Astrocyte (in vitro differentiated cells and primary cell): ENCODE measurements around the gene LRMDA. TPM values are rescaled to one million over a fixed set of nuclear protein-coding genes. Genes with fewer than 3 reads are reported as not detected.

Source experiments
- DNase-seq: peaks from one replicate; pipeline ENCODE4 v3.0.0-alpha.2; 2010; ENCODE audit warnings: low read depth
- FAIRE-seq: peaks from 2 replicates; lab custom pipeline; 2011; peaks lifted over from hg19 to GRCh38; lab: Jason Lieb, UNC
- H2AFZ ChIP-seq: 2 replicates; pipeline ENCODE4 v1.6.0; 2012; ENCODE audit warnings: low read depth, low read length, inconsistent platforms
- H3K27ac ChIP-seq: 2 replicates; pipeline ENCODE4 v1.5.1; 2011; ENCODE audit warnings: low read depth, low read length, inconsistent platforms
- H3K27me3 ChIP-seq: 2 replicates; pipeline ENCODE4 v1.6.0; 2011; ENCODE audit warnings: low read length, inconsistent platforms; ENCODE audit not compliant: insufficient read depth
- H3K36me3 ChIP-seq: 2 replicates; pipeline ENCODE4 v1.5.1; 2011; ENCODE audit warnings: low read length, inconsistent platforms; ENCODE audit not compliant: insufficient read depth
- H3K4me1 ChIP-seq: 2 replicates; pipeline ENCODE4 v1.5.1; 2011; ENCODE audit warnings: low read length, inconsistent platforms; ENCODE audit not compliant: insufficient read depth
- H3K4me2 ChIP-seq: 2 replicates; pipeline ENCODE4 v1.6.0; 2012; ENCODE audit warnings: low read length, inconsistent platforms
- H3K4me3 ChIP-seq: 2 replicates; pipeline ENCODE4 v1.5.1; 2011; ENCODE audit warnings: low read depth, mild to moderate bottlenecking, low read length, inconsistent platforms; ENCODE audit not compliant: insufficient read depth
- H3K79me2 ChIP-seq: 2 replicates; pipeline ENCODE4 v1.6.0; 2012; ENCODE audit warnings: mild to moderate bottlenecking, low read length, inconsistent platforms; ENCODE audit not compliant: insufficient read depth
- H3K9ac ChIP-seq: 2 replicates; pipeline ENCODE4 v1.6.0; 2012; ENCODE audit warnings: mild to moderate bottlenecking, low read length, inconsistent platforms
- H3K9me3 ChIP-seq: 2 replicates; pipeline ENCODE4 v1.5.1; 2012; ENCODE audit warnings: low read depth, mild to moderate bottlenecking, low read length, inconsistent platforms; ENCODE audit not compliant: insufficient read depth
- H4K20me1 ChIP-seq: 2 replicates; pipeline ENCODE4 v1.6.0; 2012; ENCODE audit warnings: low read length, inconsistent platforms; ENCODE audit not compliant: insufficient read depth
- H3K27ac Mint-ChIP-seq: one replicate; pipeline ENCODE4 v1.8.0; 2021; ENCODE audit warnings: mild to moderate bottlenecking, mixed read lengths; ENCODE audit not compliant: unreplicated experiment
- H3K27me3 Mint-ChIP-seq: one replicate; pipeline ENCODE4 v1.8.0; 2021; ENCODE audit warnings: low read depth, mixed read lengths; ENCODE audit not compliant: unreplicated experiment
- H3K36me3 Mint-ChIP-seq: one replicate; pipeline ENCODE4 v1.8.0; 2021; ENCODE audit warnings: low read depth, mixed read lengths; ENCODE audit not compliant: unreplicated experiment
- H3K4me1 Mint-ChIP-seq: one replicate; pipeline ENCODE4 v1.8.0; 2021; ENCODE audit warnings: low read depth, mixed read lengths; ENCODE audit not compliant: unreplicated experiment
- H3K4me3 Mint-ChIP-seq: one replicate; pipeline ENCODE4 v1.8.0; 2021; ENCODE audit warnings: mild to moderate bottlenecking, moderate library complexity, mixed read lengths; ENCODE audit not compliant: unreplicated experiment
- H3K9me3 Mint-ChIP-seq: one replicate; pipeline ENCODE4 v1.8.0; 2021; ENCODE audit warnings: mild to moderate bottlenecking, mixed read lengths; ENCODE audit not compliant: unreplicated experiment
- EZH2 ChIP-seq: IDR thresholded peaks from 2 replicates; pipeline ENCODE4 v1.6.1; 2012; ENCODE audit warnings: mild to moderate bottlenecking, low read length, inconsistent platforms; ENCODE audit not compliant: insufficient read depth
- total RNA-seq: library from RNA; stranded (reverse); gene quantifications from 2 replicates; pipeline ENCODE4 v1.2.1, GENCODE V29; 2021
- TF ChIP-seq, protein P1 (sequence below): IDR thresholded peaks from 2 replicates; pipeline ENCODE4 v1.5.1; 2011; ENCODE audit warnings: low read depth, mild to moderate bottlenecking, inconsistent platforms, low read length, moderate library complexity; ENCODE audit not compliant: insufficient read depth

The LRMDA gene
- total RNA-seq, 1 donor from 2014 or later = 2.7 TPM

DNA sequence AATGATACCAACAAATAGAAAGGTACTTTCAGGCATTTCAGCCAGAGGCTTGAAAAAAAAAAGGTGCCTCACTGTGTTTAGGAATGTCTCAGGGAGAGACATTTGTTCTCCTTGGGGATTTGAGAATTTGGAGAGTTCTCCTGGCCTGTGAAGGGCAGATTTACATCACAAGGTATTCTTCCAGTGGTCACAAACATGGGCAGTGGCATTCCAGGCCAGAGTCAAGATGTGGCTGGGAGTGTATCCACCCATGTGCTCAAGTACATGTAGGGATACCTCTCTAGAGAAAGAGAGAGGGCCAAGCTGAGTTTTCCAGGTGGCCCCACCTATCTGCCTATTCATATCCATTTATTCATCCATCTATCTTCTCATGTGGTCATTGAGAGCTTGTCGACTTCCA is 253.8 kb downstream of the LRMDA start:
- Mint-ChIP-seq H3K4me3 (no peak overlapping the region), H3K27me3 (peaks cover 4% of the 10 kb centered on the region), H3K36me3 (no peaks in the 10 kb centered on the region), H3K4me1 (no peaks in the 10 kb centered on the region), H3K27ac (no peak overlapping the region), H3K9me3 (peaks cover 13% of the 10 kb centered on the region)
- TF ChIP-seq EZH2 = no peak
- TF ChIP-seq, protein P1, sequence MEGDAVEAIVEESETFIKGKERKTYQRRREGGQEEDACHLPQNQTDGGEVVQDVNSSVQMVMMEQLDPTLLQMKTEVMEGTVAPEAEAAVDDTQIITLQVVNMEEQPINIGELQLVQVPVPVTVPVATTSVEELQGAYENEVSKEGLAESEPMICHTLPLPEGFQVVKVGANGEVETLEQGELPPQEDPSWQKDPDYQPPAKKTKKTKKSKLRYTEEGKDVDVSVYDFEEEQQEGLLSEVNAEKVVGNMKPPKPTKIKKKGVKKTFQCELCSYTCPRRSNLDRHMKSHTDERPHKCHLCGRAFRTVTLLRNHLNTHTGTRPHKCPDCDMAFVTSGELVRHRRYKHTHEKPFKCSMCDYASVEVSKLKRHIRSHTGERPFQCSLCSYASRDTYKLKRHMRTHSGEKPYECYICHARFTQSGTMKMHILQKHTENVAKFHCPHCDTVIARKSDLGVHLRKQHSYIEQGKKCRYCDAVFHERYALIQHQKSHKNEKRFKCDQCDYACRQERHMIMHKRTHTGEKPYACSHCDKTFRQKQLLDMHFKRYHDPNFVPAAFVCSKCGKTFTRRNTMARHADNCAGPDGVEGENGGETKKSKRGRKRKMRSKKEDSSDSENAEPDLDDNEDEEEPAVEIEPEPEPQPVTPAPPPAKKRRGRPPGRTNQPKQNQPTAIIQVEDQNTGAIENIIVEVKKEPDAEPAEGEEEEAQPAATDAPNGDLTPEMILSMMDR = no peak
- no peak for FAIRE-seq
- Histone ChIP-seq H3K9me3 (peaks cover 6% of the 10 kb centered on the region), H4K20me1 (no peaks in the 10 kb centered on the region), H3K27me3 (no peaks in the 10 kb centered on the region), H3K9ac (no peak overlapping the region), H2AFZ (no peak overlapping the region), H3K27ac (no peak overlapping the region), H3K36me3 (no peaks in the 10 kb centered on the region), H3K79me2 (no peaks in the 10 kb centered on the region), H3K4me2 (no peak overlapping the region), H3K4me1 (no peaks in the 10 kb centered on the region), H3K4me3 (no peak overlapping the region)
- no peak for DNase-seq

DNA sequence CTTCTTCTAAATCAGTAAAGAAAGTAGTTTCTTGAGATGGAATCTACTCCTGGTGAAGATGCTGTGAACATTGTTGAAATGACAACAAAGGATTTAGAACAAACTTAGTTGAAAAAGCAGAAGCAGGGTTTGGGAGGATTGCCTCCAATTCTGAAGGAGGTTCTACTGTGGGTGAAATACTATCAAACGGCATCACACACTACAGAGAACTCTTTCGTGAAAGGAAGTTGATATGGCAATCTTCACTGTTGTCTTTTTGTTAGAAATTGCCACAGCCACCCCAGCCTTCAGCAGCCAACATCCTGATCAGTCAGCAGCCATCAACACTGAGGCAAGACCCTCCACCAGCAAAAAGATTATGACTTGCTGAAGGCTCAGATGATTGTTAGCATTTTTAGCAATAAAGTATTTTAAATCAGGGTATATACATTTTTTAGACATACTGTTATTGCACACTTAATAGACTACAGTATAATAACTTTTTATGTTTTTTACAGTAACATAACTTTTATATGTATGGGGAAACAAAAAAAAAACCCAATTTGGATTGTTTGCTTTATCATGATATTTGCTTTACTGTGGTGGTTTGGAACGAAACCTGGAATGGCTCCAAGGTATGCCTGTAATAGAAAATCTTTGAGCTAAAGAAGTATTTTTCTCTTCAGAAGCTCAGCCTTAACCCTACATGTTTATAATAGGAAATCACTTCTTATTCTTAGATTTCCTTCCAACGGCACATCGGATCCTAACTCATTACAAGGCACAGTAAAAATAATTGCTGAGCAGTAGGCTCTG is 257.3 kb downstream of the LRMDA start:
- no peaks in the 10 kb centered on the region for H3K4me1 ChIP-seq
- FAIRE-seq (no peak), DNase-seq (no peak)
- no peak for TF ChIP-seq EZH2
- TF ChIP-seq, protein P1 = no peak
- no peaks in the 10 kb centered on the region for H3K36me3 ChIP-seq
- H3K27ac Mint-ChIP-seq = no peak overlapping the region
- H3K36me3 Mint-ChIP-seq = no peaks in the 10 kb centered on the region
- no peak overlapping the region for H3K27ac ChIP-seq
- no peak overlapping the region for H3K4me3 ChIP-seq
- H3K27me3 ChIP-seq = no peaks in the 10 kb centered on the region
- H2AFZ ChIP-seq = no peak overlapping the region
- H3K9me3 Mint-ChIP-seq = peaks cover 13% of the 10 kb centered on the region
- H3K9me3 ChIP-seq = peaks cover 6% of the 10 kb centered on the region
- no peaks in the 10 kb centered on the region for H3K4me1 Mint-ChIP-seq
- peaks cover 4% of the 10 kb centered on the region for H3K27me3 Mint-ChIP-seq
- no peak overlapping the region for H3K9ac ChIP-seq
- no peak overlapping the region for H3K4me2 ChIP-seq
- H3K79me2 ChIP-seq = no peaks in the 10 kb centered on the region
- H4K20me1 ChIP-seq = no peaks in the 10 kb centered on the region
- H3K4me3 Mint-ChIP-seq = no peak overlapping the region

DNA sequence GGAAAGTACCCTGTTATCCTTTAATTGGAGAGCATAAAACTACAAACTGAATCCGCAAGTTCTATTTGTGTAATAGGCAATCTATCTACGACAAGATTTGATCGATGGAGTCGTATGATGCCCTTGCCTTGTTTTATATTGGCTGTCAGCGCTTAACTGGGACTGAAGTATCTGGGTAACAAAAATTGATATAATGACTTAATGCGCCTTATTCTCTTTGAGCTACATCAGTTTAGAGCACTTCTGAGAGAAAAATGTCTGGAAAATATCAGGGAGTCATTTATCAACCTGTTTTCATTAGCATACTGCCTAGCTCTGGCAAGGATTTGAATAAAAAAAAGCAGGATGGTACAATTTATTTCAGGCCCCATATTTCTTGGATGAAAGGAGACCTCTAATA is 262.1 kb downstream of the LRMDA start:
- no peak overlapping the region for H3K9ac ChIP-seq
- no peak overlapping the region for H3K27ac ChIP-seq
- H2AFZ ChIP-seq = no peak overlapping the region
- no peak for TF ChIP-seq EZH2
- TF ChIP-seq, protein P1 = no peak
- no peaks in the 10 kb centered on the region for H3K27me3 ChIP-seq
- H3K27me3 Mint-ChIP-seq = peaks cover 5% of the 10 kb centered on the region
- no peaks in the 10 kb centered on the region for H3K79me2 ChIP-seq
- no peak for FAIRE-seq
- H3K4me3 ChIP-seq = no peak overlapping the region
- H3K4me3 Mint-ChIP-seq = no peak overlapping the region
- H3K36me3 Mint-ChIP-seq = no peaks in the 10 kb centered on the region
- H3K9me3 ChIP-seq = no peaks in the 10 kb centered on the region
- H4K20me1 ChIP-seq = no peaks in the 10 kb centered on the region
- no peaks in the 10 kb centered on the region for H3K4me1 ChIP-seq
- H3K4me1 Mint-ChIP-seq = peaks cover 3% of the 10 kb centered on the region
- no peak overlapping the region for H3K4me2 ChIP-seq
- H3K27ac Mint-ChIP-seq = no peak overlapping the region
- no peak for DNase-seq
- peaks cover under 1% of the 10 kb centered on the region for H3K9me3 Mint-ChIP-seq
- H3K36me3 ChIP-seq = no peaks in the 10 kb centered on the region
